ENCODE measurements around the gene SPA17.
A peak's percentile ranks its signal among the peaks of the same experiment; 100 is the strongest.

The SPA17 gene

DNA sequence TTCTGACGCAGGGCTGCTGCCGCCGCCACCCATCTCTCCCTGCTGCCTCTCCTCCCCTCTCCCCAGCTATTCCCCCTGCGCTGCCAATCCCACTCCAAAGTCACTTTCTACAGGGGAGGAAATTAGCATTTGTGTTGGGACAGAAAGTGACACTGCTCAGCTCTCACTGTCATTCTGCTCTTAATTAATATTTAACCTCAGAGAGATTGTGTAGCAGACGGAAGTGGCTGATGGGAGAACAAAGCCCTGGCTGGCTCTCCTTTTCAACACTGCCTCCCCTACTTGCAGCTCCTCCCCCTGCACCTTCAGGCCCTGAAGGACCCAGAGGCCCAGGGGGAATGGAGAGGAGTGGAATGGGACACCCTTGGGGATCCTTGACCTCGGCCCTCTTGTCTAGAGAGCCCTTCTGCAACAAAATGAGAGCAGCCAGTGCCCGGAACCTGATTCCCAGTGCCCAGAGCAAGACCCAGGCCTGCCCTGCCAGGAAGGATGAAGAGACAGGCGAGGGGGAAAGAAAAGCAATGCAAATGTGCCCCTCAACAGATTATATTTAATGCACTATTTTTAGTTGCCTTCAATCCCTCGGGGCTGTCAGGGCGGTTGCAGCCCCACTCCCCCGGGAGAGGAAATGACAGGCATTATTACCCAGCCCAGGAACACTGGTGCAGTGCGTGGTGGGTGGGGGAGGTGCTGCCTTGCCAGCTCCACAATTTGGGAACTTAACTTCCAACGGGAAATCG is 51.4 kb downstream of the SPA17 start:
- DNase-seq (ENCODE audit: low read depth in 3 of 3) = no peak

GRCh38 chr11:124725719-124726105 is 52.0 kb downstream of the SPA17 start:
- DNase-seq (ENCODE audit: low read depth in 3 of 3) = no peak

- no peak for DNase-seq (ENCODE audit: low read depth in 3 of 3)
Observed at GRCh38 chr11:124727474-124727873, 53.8 kb downstream of the SPA17 start.

- no peak for DNase-seq (ENCODE audit: low read depth in 3 of 3)
Observed at GRCh38 chr11:124728134-124728533, 54.4 kb downstream of the SPA17 start.

GRCh38 chr11:124729571-124729970 is 55.9 kb downstream of the SPA17 start:
- DNase-seq (ENCODE audit: low read depth in 3 of 3) = no peak

- DNase-seq (ENCODE audit: low read depth in 3 of 3) = no peak
Observed at GRCh38 chr11:124732230-124732629, 58.5 kb downstream of the SPA17 start.

DNA sequence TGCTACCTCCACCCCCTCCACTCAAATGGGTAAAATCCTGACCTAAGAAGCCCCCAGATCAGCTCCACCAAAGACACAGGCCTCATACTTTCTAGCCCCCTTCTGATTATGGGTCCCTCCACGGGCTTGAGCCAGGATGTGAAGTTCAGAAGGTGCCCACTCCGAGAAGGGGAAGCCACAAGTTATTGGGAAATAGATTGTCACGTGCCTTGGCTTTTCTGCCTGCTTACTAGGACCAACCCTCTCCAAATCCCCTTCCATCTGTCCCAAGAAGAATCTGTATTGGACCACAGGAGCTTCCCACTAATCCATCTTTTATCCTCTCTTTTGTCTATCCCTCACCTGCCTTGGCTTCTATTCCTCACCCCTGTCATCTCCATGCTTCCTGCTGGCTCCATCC is 63.0 kb downstream of the SPA17 start:
- no peak for DNase-seq (ENCODE audit: low read depth in 3 of 3)

DNA sequence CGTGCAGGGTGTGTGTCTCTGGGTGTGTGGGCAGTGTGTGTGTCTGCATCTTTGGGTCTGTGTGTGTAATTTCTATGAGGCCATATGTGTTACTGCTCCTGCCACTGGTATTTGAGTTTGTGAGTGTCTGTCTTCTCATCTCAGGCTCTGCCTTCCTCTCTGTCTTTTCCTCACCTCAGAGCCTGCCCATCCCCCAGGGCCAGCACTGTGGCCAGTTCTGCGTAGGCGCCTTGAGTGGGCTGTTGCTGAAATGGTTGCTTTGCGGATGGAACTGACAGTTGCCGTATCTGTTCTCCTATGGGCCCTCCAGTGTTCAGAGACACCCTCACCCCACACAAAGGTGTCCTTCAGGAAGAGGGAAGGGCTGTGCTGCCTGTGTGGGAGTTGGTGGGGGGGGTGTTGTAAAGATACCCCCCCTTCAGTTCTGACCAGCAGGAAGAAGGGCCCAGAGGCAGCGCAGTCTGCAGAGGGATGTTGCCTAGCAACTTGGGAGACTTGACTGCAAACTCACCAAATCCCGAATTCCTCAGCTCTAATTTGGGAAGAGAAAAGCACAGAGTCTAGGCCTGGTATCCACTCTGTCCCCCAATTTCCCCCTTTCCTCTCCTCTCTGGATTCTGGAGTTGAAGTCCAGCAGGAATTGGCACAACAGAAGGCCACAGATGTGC is 64.1 kb downstream of the SPA17 start:
- no peak for DNase-seq (ENCODE audit: low read depth in 3 of 3)

GRCh38 chr11:124738713-124739478 is 65.2 kb downstream of the SPA17 start:
- no peak for DNase-seq (ENCODE audit: low read depth in 3 of 3)

GRCh38 chr11:124739479-124740276 is 66.0 kb downstream of the SPA17 start, which contains the start of gene NRGN:
Gene NRGN, plus strand, starts transcription at chr11:124739942. Its CDS starts 143 bp downstream, at chr11:124740085.
- peak; percentile 67 to 86 (median 68) for DNase-seq (ENCODE audit: low read depth in 3 of 3)

DNA sequence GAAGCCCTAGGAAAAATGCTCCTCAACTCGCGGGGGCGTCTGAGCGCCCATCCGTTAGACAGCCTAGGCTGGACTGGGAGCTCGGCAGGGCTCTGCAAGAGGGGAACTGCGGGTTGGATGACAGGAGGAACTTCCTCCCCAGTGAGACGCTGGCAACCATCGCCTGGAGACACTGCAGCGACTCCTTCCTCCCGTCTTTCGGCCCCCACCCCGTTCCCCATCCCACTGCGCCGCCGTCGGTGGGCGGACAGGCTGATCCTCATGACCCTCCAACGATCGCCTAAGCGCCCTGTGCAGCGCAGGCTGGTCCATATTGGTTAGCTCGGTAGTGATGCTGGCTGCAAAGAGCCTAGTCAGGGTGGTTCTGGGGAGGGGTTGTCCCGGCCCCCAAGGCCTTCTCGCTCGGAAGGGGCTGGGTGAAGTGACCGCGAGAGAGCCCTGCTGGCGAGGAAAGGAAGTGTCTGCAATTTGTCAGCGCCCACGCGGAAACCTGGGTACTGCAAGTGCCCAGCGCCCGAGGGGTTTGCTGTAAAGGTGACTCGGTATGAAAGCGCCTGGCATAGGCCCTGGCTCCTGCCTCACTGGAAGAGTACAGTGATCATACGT is 66.7 kb downstream of the SPA17 start:
- DNase-seq (ENCODE audit: low read depth in 3 of 3) = peak in 2 of 3 experiments; percentile 31 to 64

GRCh38 chr11:124742555-124742954 is 68.9 kb downstream of the SPA17 start:
- DNase-seq (ENCODE audit: low read depth in 3 of 3) = no peak

DNA sequence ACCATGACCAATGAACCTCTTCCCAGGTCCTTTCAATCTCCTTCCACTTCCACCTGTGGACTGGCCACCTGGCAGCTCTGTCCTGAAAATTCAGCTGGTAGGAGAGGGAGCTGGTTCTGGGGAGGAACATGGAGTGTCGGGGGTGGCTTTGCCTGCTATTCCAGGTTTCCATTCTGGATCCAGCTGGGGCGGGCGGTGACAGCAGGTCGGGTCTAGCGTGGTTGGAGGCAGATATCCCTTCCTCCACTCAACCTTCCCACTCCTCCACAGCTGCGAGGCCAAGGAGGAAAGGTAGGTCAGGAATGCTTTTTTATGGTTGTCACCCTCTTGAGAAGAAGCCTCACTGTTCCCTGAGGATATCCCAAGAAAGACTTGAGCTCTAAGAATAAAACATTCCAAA is 69.3 kb downstream of the SPA17 start:
- DNase-seq (ENCODE audit: low read depth in 3 of 3) = no peak

GRCh38 chr11:124745270-124745834 is 71.6 kb downstream of the SPA17 start:
- DNase-seq (ENCODE audit: low read depth in 3 of 3) = no peak

GRCh38 chr11:124745835-124746620 is 72.3 kb downstream of the SPA17 start:
- DNase-seq (ENCODE audit: low read depth in 3 of 3) = no peak

GRCh38 chr11:124746621-124747243 is 73.0 kb downstream of the SPA17 start:
- peak; percentile 50 to 75 (median 53) for DNase-seq (ENCODE audit: low read depth in 3 of 3)
